ENCODE results near the gene C1orf74.
"Not testable (repeated sequence)": the region's sequence is repeated elsewhere in the genome, so short reads cannot be mapped to it uniquely, and the experiment has no call there.

Gene C1orf74

GRCh38 chr1:209805341-209805781 lies 21.0 kb upstream of the C1orf74 start:
- no peak for DNase-seq (ENCODE audit: low read depth)

- DNase-seq (ENCODE audit: low read depth): no peak
Observed at GRCh38 chr1:209803568-209803967, 19.2 kb upstream of the C1orf74 start.

- no peak for DNase-seq (ENCODE audit: low read depth)
Observed at GRCh38 chr1:209802780-209803152, 18.4 kb upstream of the C1orf74 start.

- DNase-seq (ENCODE audit: low read depth): no peak
Observed at GRCh38 chr1:209802117-209802779, 17.9 kb upstream of the C1orf74 start.

GRCh38 chr1:209800984-209801834 lies 16.9 kb upstream of the C1orf74 start:
- no peak for DNase-seq (ENCODE audit: low read depth)

- no peak for DNase-seq (ENCODE audit: low read depth)
Observed at GRCh38 chr1:209797978-209798639, 13.8 kb upstream of the C1orf74 start.

- DNase-seq (ENCODE audit: low read depth): not testable (repeated sequence)
Observed at GRCh38 chr1:209793711-209794110, 9.4 kb upstream of the C1orf74 start.

GRCh38 chr1:209791920-209792319 lies 7.6 kb upstream of the C1orf74 start:
- DNase-seq (ENCODE audit: low read depth): no peak

- DNase-seq (ENCODE audit: low read depth): no peak
Observed at GRCh38 chr1:209790286-209791193, 6.2 kb upstream of the C1orf74 start.

GRCh38 chr1:209789245-209789644 lies 4.9 kb upstream of the C1orf74 start:
- no peak for DNase-seq (ENCODE audit: low read depth)

- DNase-seq (ENCODE audit: low read depth): no peak
Observed at GRCh38 chr1:209787551-209787950, 3.2 kb upstream of the C1orf74 start.

- DNase-seq (ENCODE audit: low read depth): no peak
Observed at GRCh38 chr1:209786146-209786545, 1.8 kb upstream of the C1orf74 start.

- DNase-seq (ENCODE audit: low read depth): no peak
Observed at GRCh38 chr1:209785592-209785991, 1.2 kb upstream of the C1orf74 start.

- no peak for DNase-seq (ENCODE audit: low read depth)
Observed at GRCh38 chr1:209783386-209783785, 973 bp downstream of the C1orf74 start.

GRCh38 chr1:209780268-209780667 lies 4.1 kb downstream of the C1orf74 start:
- DNase-seq (ENCODE audit: low read depth): no peak

- DNase-seq (ENCODE audit: low read depth): no peak
Observed at GRCh38 chr1:209778102-209778501, 6.3 kb downstream of the C1orf74 start.

- DNase-seq (ENCODE audit: low read depth): no peak
Observed at GRCh38 chr1:209777587-209777986, 6.8 kb downstream of the C1orf74 start.

- no peak for DNase-seq (ENCODE audit: low read depth)
Observed at GRCh38 chr1:209775678-209776077, 8.7 kb downstream of the C1orf74 start.

GRCh38 chr1:209774592-209774991 lies 9.8 kb downstream of the C1orf74 start:
- DNase-seq (ENCODE audit: low read depth): no peak

- DNase-seq (ENCODE audit: low read depth): no peak
Observed at GRCh38 chr1:209772126-209772525, 12.2 kb downstream of the C1orf74 start.

GRCh38 chr1:209770636-209771415 lies 13.5 kb downstream of the C1orf74 start:
- DNase-seq (ENCODE audit: low read depth): no peak
